Esophagus squamous epithelium (tissue), 4 donors: Measurements from ENCODE around the gene MEIS1.

Experiments
- CTCF ChIP-seq, 6 experiments: fragments of 450-650 bp in 4 of 6; fragments of 200-600 bp in 2 of 6; sonication (generic) in 2 of 6; IDR thresholded peaks; one replicate each; pipeline ENCODE4 v1.5.1; 2016 to 2019; ENCODE audit warnings: antibody characterized with exemption in 6 of 6, mild to moderate bottlenecking in 4 of 6, moderate library complexity in 4 of 6
- POLR2A ChIP-seq, 4 donors: fragments of 450-650 bp; IDR thresholded peaks; one replicate each; pipeline ENCODE4 v1.6.1; 2017; ENCODE audit warnings: antibody characterized with exemption in 4 of 4, mild to moderate bottlenecking in 4 of 4, moderate library complexity in 3 of 4

DNA sequence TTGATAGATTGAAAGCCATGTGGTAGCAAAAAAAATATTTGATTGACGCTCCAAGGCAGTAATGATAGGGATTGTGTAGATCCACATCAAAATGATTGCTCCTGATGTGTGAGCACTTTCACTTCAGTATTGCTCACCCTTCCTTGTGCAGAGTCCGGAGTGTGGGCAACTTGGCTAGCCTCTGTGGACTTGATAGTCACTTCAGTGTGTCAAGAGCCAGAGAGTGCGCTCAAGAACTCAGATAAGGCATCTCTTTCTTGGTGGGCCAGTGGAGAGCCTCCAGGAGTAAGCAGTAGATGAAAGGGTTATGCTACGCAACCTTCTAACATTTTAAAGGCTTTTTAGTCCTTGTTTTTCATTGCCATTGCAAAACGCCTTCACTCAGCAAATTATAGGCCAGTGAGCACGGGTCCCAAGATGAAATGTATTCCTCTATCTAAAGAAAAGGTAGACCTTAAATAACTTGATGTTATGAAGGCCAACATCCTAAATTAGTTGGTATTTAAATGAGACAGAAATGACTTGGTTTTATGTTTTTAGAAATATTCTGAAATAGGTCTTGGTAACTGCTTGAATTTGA, 84.4 kb downstream of the MEIS1 start:
- TF ChIP-seq CTCF (IDR thresholded peaks at IDR 0.05) (no peak), POLR2A (IDR thresholded peaks at IDR 0.05) (no peak)
